NCI-H2196 treated with DMSO at 0.1 percent for 48 hours (cell line): ENCODE measurements around the gene UBE2J2.
"Not testable (repeated sequence)": the region's sequence is repeated elsewhere in the genome, so short reads cannot be mapped to it uniquely, and the experiment has no call there.

Experiments used
- DNase-seq: peaks from one replicate; lab custom pipeline; 2025; ENCODE audit not compliant: unreplicated experiment; lab: John Stamatoyannopoulos, UW

Gene UBE2J2

GRCh38 chr1:1273512-1274298 lies at the start of gene UBE2J2:
Gene UBE2J2, minus strand, starts transcription at chr1:1273854. Its CDS starts 5,862 bp downstream, at chr1:1267992.
- peak; percentile 80 for DNase-seq

- no peak for DNase-seq
Observed at GRCh38 chr1:1322952-1323351, 49.3 kb upstream of the UBE2J2 start.

- no peak for DNase-seq
Observed at GRCh38 chr1:1322418-1322817, 48.8 kb upstream of the UBE2J2 start.

- no peak for DNase-seq
Observed at GRCh38 chr1:1321477-1321876, 47.8 kb upstream of the UBE2J2 start.

GRCh38 chr1:1320666-1321448 lies 47.2 kb upstream of the UBE2J2 start:
- no peak for DNase-seq

- no peak for DNase-seq
Observed at GRCh38 chr1:1319646-1319941, 45.9 kb upstream of the UBE2J2 start.

- DNase-seq, result no peak
Observed at GRCh38 chr1:1318777-1319645, 45.4 kb upstream of the UBE2J2 start.

- DNase-seq, result peak; percentile 77
Observed at GRCh38 chr1:1318131-1318652, 44.5 kb upstream of the UBE2J2 start.

- no peak for DNase-seq
Observed at GRCh38 chr1:1317420-1317819, 43.8 kb upstream of the UBE2J2 start.

- not testable (repeated sequence) for DNase-seq
Observed at GRCh38 chr1:1316199-1316598, 42.5 kb upstream of the UBE2J2 start.

- no peak for DNase-seq
Observed at GRCh38 chr1:1315435-1315954, 41.8 kb upstream of the UBE2J2 start.

- DNase-seq, result no peak
Observed at GRCh38 chr1:1314678-1315335, 41.2 kb upstream of the UBE2J2 start.

- DNase-seq, result no peak
Observed at GRCh38 chr1:1314237-1314586, 40.6 kb upstream of the UBE2J2 start.

GRCh38 chr1:1313500-1314236 lies 40.0 kb upstream of the UBE2J2 start:
- no peak for DNase-seq

- no peak for DNase-seq
Observed at GRCh38 chr1:1312450-1313314, 39.0 kb upstream of the UBE2J2 start.

GRCh38 chr1:1311107-1312104 lies 37.8 kb upstream of the UBE2J2 start:
- no peak for DNase-seq

- no peak for DNase-seq
Observed at GRCh38 chr1:1310476-1311053, 36.9 kb upstream of the UBE2J2 start.

GRCh38 chr1:1310109-1310385 lies 36.4 kb upstream of the UBE2J2 start:
- DNase-seq, result no peak
